Hematopoietic multipotent progenitor cell treated with erythropoietin and hydrocortisone succinate and interleukin-3 and kit ligand, for 4 days (in vitro differentiated cells): ENCODE measurements around the gene GSTT4.
"Not testable (repeated sequence)": the region's sequence is repeated elsewhere in the genome, so short reads cannot be mapped to it uniquely, and the experiment has no call there.

Experiments
- DNase-seq: peaks from one replicate; pipeline ENCODE4 v3.0.0-alpha.2; 2015

Gene GSTT4

DNA sequence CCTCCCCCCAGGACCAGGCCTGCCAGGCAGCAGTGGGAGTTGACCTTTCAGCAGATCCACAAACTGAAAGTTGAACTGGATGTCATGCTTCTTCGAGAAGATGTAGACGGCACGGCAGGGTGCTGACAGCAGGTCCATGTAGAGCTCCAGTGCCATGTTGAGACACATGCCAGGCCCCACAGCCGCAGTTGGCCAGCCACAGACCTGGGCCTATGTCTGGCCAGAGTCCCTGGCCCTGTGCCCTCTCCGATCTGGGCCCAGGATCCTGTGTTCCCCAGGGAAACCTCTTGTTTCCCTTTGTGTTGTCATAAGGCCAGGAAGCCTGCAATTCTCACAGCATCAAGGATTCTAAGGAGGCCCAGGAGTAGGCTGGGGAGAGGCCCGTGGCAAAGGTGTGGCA lies at the start of gene GSTT4:
Gene GSTT4, minus strand, starts transcription at position 253 of the 400 bp plus-strand sequence. Its CDS starts 97 bp downstream, at position 156.
- no peak for DNase-seq

DNA sequence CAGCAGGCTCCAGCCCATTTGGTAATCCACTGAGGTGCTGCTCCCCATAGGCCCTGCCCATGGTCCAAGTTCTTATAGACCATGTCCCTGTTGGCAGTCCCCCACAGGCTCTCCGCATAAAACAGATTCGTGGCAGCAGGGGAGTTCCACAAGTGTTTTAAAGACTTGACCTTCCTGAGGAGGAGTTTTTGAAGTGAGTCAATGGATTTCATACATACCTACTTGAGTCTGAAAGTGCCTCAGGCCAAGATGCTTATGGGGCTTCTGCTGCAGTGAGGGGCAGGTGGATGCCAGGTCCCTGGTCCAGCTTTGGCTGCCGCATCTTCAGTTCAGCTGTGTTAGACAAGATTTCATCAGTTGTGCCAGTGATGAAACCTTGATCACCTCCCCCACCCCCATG lies 49.1 kb upstream of the GSTT4 start:
- DNase-seq, result no peak

GRCh38 chr22:24053481-24054226 lies 48.4 kb upstream of the GSTT4 start:
- no peak for DNase-seq

DNA sequence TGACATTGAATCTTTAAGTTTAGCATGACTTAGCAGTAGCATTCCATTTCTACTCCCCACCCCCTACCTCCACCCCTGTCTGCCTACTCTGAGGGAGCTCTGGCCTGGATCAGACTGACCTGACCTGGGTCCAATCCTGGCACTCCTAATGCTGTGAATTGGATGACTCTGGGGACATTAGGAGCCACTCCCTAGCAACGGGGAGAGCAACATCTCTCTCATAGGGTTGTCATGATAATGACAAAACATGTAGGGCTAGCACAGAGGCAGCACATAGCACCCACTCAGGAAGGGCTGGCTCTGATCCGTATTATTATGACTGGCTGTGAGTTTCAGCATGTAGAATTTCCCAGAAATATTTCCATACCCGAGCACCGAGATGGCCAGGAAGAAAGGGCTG lies 46.3 kb upstream of the GSTT4 start:
- DNase-seq, result no peak

GRCh38 chr22:24051028-24051427 lies 45.8 kb upstream of the GSTT4 start:
- DNase-seq, result no peak

DNA sequence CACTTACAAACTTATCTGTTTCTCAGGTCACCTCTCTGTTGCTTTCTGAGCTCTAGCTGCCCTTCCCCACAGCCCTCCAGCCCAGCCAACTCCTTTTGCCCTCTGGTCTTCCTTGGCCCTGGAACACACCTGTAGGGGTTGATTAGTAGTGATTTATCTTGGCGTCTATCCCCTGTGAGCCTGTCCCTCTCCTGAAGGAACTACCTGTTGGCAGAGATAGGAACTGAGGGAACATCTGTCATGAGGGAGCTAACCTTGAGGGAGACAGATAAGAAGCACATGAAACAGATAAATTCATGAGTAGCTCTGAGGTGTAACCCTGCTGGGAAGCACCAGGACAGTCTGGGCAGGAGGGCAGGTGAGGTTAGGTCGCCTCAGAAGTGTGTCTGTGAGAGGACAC lies 44.7 kb upstream of the GSTT4 start:
- DNase-seq, result no peak

- no peak for DNase-seq
Measured at GRCh38 chr22:24049211-24049610, 44.0 kb upstream of the GSTT4 start.

DNA sequence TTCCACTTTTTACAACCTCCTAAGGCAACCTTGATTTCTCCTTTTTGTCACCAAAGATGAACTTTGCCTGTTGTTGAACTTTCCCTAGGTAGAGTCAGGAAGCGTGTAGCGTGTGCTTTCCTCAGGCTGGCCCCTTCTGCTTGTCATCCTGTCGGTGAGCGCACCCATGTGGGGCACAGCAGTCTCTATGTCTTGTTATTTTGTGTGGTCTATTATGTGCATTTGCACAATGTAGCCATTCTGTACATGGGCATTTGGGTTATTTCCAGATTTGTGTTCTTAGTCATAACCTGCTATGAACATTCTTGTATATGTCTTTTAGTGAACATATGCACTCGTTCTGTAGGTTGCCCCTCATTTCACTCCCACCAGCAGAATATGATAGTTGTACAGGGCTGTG lies 40.8 kb upstream of the GSTT4 start:
- DNase-seq, result no peak

GRCh38 chr22:24043958-24044357 lies 38.7 kb upstream of the GSTT4 start:
- peak; percentile 73 for DNase-seq

- not testable (repeated sequence) for DNase-seq
Measured at GRCh38 chr22:24043465-24043864, 38.2 kb upstream of the GSTT4 start.

DNA sequence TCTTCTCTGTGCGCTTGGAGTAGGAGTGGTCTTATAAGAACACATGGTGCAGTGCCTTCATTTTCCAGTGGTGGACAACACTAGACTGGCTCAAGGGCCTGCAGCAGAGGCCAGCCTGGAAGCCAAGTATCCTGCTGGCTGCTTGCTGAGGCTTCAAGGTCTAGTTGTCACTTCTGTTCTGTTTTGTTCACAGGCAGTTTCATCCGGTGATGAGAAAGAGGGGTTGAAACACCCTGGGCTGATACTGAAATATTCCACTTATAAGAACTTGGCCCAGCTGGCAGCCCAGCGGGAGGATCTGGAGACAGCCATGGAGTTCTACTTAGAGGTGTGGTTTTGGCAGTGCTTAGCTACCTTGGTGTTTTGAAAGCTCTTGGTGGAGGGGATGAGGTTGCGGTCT lies 35.7 kb upstream of the GSTT4 start:
- no peak for DNase-seq

GRCh38 chr22:24039046-24039445 lies 33.8 kb upstream of the GSTT4 start:
- no peak for DNase-seq

GRCh38 chr22:24037851-24038765 lies 32.9 kb upstream of the GSTT4 start:
- DNase-seq, result no peak

DNA sequence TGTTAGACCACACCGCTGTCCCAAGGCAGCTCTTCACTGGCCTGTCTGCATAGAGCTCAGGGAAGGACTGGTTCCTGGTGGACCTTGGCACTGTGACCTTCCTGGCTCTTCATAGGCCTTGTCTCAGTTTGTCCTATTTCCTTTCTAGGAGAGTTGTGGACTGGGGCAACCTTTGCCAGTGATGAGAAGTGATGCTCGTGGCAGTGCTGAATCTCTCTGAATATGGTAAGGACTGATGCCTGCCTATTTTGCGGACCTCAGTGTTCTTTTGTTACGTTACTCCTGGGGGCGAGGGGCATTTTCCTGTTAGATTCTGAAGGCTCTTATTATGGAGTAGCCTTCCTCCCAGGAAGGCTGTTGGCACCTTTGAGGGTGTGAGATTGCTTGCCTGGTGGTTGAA lies 30.0 kb upstream of the GSTT4 start:
- DNase-seq, result no peak

GRCh38 chr22:24033731-24034130 lies 28.5 kb upstream of the GSTT4 start:
- DNase-seq, result no peak

DNA sequence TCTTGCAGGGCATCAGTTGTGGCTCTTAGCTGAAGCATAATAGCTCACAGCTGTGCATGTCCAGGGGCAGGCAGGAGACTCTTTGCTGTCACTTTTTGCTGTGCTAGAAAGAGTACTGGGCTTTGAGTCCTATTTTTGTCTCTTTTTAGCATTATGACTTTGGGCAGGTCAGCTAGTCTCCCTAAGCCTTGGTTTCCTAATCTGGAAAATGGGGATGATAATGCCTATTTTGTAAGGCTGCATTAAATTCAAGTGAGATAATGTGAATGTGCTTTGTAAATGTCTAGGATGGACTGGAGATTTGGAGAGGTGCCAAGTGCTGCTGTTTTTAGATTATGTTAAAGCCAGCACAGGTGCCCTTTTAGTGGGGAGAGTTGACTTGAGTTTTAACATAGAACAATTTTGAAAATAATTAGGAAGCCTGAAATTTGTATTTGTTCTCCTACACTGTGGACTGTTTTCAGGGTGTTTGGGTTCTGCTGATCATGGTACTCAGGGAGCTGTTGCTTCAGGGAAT lies 25.0 kb upstream of the GSTT4 start:
- DNase-seq, result peak; percentile 53

DNA sequence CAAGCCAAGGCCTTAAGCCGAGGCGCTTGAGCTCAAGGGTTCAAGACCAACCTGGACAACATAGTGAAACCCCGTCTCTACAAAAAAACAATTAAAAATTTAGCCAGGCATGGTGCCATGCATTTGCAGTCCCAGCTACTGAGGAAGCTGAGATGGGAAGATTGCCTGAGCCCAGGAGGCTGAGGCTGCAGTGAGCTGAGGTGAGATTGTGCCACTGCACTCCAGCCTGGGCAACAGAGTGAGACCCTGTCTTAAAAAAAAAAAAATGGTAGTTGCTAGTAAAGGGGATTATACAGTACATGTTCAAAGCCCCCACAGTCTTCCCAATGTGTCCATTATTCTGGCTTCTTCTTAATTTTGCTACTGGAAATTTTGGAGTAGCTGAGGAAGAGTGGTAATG lies 24.1 kb upstream of the GSTT4 start:
- DNase-seq, result no peak

DNA sequence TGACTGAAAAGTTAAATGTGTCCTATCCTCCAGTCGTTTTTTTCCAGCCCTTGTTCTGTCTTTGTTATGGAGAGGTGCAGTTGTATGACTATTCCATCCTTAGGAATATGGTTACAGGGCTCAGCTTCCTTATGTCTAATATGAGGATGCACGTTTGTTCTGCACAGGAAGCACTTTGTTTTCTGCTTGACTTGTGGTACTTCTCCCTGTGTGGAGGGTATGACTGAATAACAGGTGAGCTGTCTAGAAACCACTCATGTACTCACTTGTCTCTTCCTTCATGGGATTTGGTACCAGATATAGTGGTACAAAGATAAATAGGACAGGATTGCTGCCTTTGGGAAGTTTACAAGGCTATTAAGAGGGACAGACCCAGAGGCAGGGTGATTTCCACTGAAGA lies 23.3 kb upstream of the GSTT4 start:
- DNase-seq, result no peak

DNA sequence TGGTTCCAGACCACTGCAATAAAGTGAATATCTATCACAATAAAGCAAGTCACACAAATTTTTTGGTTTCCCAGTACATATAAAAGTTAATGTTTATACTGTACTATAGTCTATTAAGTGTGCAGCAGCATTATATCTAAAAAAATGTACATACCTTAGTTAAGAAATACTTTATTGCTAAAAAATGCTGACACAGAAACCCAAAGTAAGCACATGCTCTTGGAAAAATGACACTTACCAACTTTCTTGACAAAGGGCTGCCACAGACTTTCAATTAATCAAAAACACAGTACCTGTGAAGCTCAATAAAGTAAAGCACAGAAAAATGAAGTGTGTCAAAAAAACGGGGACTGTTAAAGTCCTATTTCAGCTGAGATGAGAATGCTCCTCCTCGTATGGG lies 22.7 kb upstream of the GSTT4 start:
- no peak for DNase-seq

DNA sequence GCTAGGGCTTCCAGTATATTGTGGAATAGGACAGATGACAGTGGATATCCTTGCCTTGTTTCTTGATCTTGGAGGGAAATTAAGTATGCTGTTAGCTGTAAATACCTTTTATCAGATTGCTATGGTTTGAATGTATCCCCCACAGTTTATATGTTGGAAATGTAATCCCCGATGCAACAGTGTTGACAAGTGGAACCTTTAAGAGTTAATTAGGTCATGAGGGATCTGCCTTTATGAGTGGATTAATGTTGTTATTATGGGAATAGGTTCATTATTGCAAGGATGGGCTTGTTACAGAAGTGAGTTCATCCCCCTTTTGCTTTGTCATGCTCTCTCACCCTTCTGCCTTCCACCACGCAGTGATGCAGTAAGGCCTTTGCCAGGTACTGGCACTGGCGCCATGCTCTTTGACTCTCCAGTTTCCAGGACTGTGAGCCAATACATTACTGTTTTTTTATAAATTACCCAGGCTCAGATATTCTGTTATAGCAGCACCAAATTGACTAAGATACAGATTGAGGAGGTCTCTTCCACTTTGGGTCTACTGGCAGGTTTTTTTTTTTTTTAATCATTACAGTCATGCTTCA lies 22.2 kb upstream of the GSTT4 start:
- DNase-seq, result no peak

DNA sequence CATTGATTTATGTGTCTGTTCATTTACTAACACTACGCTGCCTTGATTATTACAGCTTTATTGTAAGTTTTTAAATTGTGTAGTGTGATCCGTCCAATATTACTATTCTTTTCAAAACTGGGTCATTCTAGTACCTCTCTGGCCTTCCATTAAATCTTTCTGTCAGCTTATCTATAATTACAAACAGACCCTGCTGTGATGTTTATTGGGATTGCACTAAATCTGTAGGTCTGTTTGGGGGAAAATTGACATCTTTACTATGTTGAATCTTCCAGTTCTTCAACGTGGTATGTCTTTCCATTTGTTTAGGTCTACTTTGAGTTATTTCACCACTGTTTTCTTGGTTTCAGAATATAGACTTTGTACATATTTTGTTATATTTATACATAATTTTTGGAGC lies 21.5 kb upstream of the GSTT4 start:
- DNase-seq, result no peak

DNA sequence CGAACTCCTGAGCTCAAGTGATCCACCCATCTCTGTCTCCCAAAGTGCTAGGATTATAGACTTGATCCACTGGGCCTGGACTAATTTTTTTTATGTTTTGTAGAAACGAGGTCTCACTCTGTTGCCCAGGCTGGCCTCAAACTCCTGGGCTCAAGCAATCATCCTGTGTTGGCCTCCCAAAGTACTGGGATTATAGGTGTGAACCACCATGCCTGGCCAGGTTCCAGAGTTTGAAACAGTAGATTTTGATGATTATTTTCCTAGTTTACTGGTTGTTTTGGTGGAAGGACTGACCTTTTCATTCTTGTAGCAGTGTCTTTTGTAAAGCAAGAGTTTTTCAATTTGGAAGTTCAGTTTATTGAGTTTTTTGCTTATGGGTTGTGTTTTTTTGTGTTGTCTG lies 20.8 kb upstream of the GSTT4 start:
- no peak for DNase-seq

DNA sequence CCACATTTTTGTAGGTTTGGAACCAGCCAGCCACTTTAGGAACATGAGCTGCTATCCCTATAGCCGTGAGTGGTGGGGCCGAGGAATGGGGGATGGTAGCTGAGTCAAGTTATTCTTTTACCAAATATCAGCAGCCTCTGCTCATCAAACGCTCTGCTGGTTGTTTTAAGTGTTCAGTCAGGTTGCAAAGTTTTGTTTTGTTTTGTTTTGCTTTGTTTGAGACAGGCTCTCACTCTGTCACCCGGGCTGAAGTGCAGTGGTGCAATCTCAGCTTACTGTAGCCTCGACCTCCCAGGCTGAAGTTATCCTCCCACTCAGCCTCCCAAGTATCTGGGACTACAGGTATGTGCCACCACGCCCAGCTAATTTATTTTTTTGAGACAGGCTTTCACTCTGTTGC lies 20.2 kb upstream of the GSTT4 start:
- DNase-seq, result no peak

GRCh38 chr22:24024354-24024753 lies 19.1 kb upstream of the GSTT4 start:
- DNase-seq, result no peak
